HUES64 (cell line): ENCODE results near the gene PRKCB.
A peak's percentile ranks its signal among the peaks of the same experiment; 100 is the strongest.

Experiments
- H3K27ac ChIP-seq: 2 replicates; pipeline ENCODE4 v1.7.0; 2013; ENCODE audit warnings: low read depth, low read length, inconsistent platforms
- H3K27me3 ChIP-seq: 2 replicates; pipeline ENCODE4 v1.6.1; 2013; ENCODE audit warnings: mild to moderate bottlenecking, low read length; ENCODE audit not compliant: insufficient read depth
- H3K36me3 ChIP-seq: 2 replicates; pipeline ENCODE4 v1.6.1; 2013; ENCODE audit warnings: mild to moderate bottlenecking, low read length; ENCODE audit not compliant: insufficient read depth
- H3K4me1 ChIP-seq: 2 replicates; pipeline ENCODE4 v1.6.1; 2013; ENCODE audit warnings: mild to moderate bottlenecking, low read length, moderate library complexity; ENCODE audit not compliant: insufficient read depth
- H3K4me3 ChIP-seq: 2 replicates; pipeline ENCODE4 v1.5.1; 2013; ENCODE audit warnings: mild to moderate bottlenecking, low read length, moderate library complexity
- H3K9ac ChIP-seq: 2 replicates; pipeline ENCODE4 v1.6.1; 2013; ENCODE audit warnings: mild to moderate bottlenecking, low read depth, low read length
- H3K9me3 ChIP-seq: 2 replicates; pipeline ENCODE4 v1.6.1; 2013; ENCODE audit warnings: low read depth, low read length; ENCODE audit not compliant: insufficient read depth
- WGBS: fragments of 150-250, 120-280 bp; methylation state at CpG from one replicate; pipeline ENCODE4 v1.1.7; 2013; ENCODE audit warnings: missing lambda C conversion rate; 5-methylcytosine and 5-hydroxymethylcytosine counted together

Gene PRKCB

GRCh38 chr16:24051125-24051524 lies 215.3 kb downstream of the PRKCB start:
- Histone ChIP-seq H3K4me1 (peaks cover 32% of the 10 kb centered on the region), H3K27ac (no peak overlapping the region), H3K4me3 (no peak overlapping the region), H3K9me3 (no peaks in the 10 kb centered on the region), H3K9ac (no peak overlapping the region), H3K27me3 (no peaks in the 10 kb centered on the region), H3K36me3 (no peaks in the 10 kb centered on the region)
- 71% methylated on average over 5 of the region's 5 CpGs for WGBS

- H3K9me3 ChIP-seq = no peaks in the 10 kb centered on the region
- 87% methylated on average over 9 of the region's 9 CpGs for WGBS
- H3K27me3 ChIP-seq = no peaks in the 10 kb centered on the region
- H3K27ac ChIP-seq = no peak overlapping the region
- no peak overlapping the region for H3K4me3 ChIP-seq
- no peak overlapping the region for H3K9ac ChIP-seq
- H3K36me3 ChIP-seq = no peaks in the 10 kb centered on the region
- H3K4me1 ChIP-seq = peaks cover 33% of the 10 kb centered on the region
Measured at GRCh38 chr16:24052329-24053098, 216.7 kb downstream of the PRKCB start.

- H3K27ac ChIP-seq = no peak overlapping the region
- H3K27me3 ChIP-seq = no peaks in the 10 kb centered on the region
- H3K4me1 ChIP-seq = peaks cover 33% of the 10 kb centered on the region
- H3K9me3 ChIP-seq = no peaks in the 10 kb centered on the region
- no peaks in the 10 kb centered on the region for H3K36me3 ChIP-seq
- H3K4me3 ChIP-seq = no peak overlapping the region
- 92% methylated on average over 8 of the region's 8 CpGs for WGBS
- no peak overlapping the region for H3K9ac ChIP-seq
Measured at GRCh38 chr16:24053099-24053946, 217.5 kb downstream of the PRKCB start.

GRCh38 chr16:24054741-24055491 lies 219.1 kb downstream of the PRKCB start:
- H3K9me3 ChIP-seq = no peaks in the 10 kb centered on the region
- no peaks in the 10 kb centered on the region for H3K27me3 ChIP-seq
- no peaks in the 10 kb centered on the region for H3K36me3 ChIP-seq
- WGBS = 28% methylated on average over 12 of the region's 12 CpGs
- no peak overlapping the region for H3K4me3 ChIP-seq
- peaks cover 33% of the 10 kb centered on the region for H3K4me1 ChIP-seq
- H3K27ac ChIP-seq = peak overlapping the region; percentile 25; the same call in 1 of the 2 replicates
- no peak overlapping the region for H3K9ac ChIP-seq

GRCh38 chr16:24062270-24062817 lies 226.6 kb downstream of the PRKCB start:
- no peaks in the 10 kb centered on the region for H3K36me3 ChIP-seq
- H3K9ac ChIP-seq = no peak overlapping the region
- H3K27me3 ChIP-seq = no peaks in the 10 kb centered on the region
- no peaks in the 10 kb centered on the region for H3K9me3 ChIP-seq
- no peak overlapping the region for H3K4me3 ChIP-seq
- H3K27ac ChIP-seq = no peak overlapping the region
- 0 out of 2 replicates have a peak, but pooled peaks cover under 1% of the 10 kb centered on the region for H3K4me1 ChIP-seq
- over 99% methylated on average over 3 of the region's 3 CpGs for WGBS

- Histone ChIP-seq H3K27ac (no peak overlapping the region), H3K36me3 (no peaks in the 10 kb centered on the region), H3K4me1 (no peaks in the 10 kb centered on the region), H3K27me3 (no peaks in the 10 kb centered on the region), H3K9me3 (no peaks in the 10 kb centered on the region), H3K9ac (no peak overlapping the region), H3K4me3 (no peak overlapping the region)
- 90% methylated on average over 6 of the region's 6 CpGs for WGBS
Measured at GRCh38 chr16:24069036-24069590, 233.3 kb downstream of the PRKCB start.

- WGBS = no CpG with 5 or more reads among the region's 1 CpG
Measured at GRCh38 chr16:24070851-24071250, 235.1 kb downstream of the PRKCB start.

GRCh38 chr16:24071666-24072360 lies 236.0 kb downstream of the PRKCB start:
- Histone ChIP-seq H3K36me3 (no peaks in the 10 kb centered on the region), H3K27me3 (no peaks in the 10 kb centered on the region), H3K27ac (no peak overlapping the region), H3K9me3 (no peaks in the 10 kb centered on the region), H3K4me1 (peaks cover 18% of the 10 kb centered on the region), H3K4me3 (no peak overlapping the region), H3K9ac (no peak overlapping the region)
- WGBS = 91% methylated on average over 8 of the region's 8 CpGs

More at GRCh38 chr16:24070851-24071250, 235.1 kb downstream of the PRKCB start:
- Histone ChIP-seq H3K9me3 (no peaks in the 10 kb centered on the region), H3K27me3 (no peaks in the 10 kb centered on the region), H3K27ac (no peak overlapping the region), H3K36me3 (no peaks in the 10 kb centered on the region), H3K4me3 (no peak overlapping the region), H3K4me1 (peaks cover 8% of the 10 kb centered on the region; the same call in 1 of the 2 replicates), H3K9ac (no peak overlapping the region)

GRCh38 chr16:24073321-24073720 lies 237.5 kb downstream of the PRKCB start:
- 87% methylated on average over 8 of the region's 8 CpGs for WGBS
- Histone ChIP-seq H3K4me1 (peaks cover 19% of the 10 kb centered on the region), H3K27me3 (no peaks in the 10 kb centered on the region), H3K27ac (no peak overlapping the region), H3K36me3 (no peaks in the 10 kb centered on the region), H3K9ac (no peak overlapping the region), H3K9me3 (no peaks in the 10 kb centered on the region), H3K4me3 (no peak overlapping the region)

GRCh38 chr16:24074574-24074973 lies 238.8 kb downstream of the PRKCB start:
- Histone ChIP-seq H3K9me3 (no peaks in the 10 kb centered on the region), H3K4me3 (no peak overlapping the region), H3K4me1 (peaks cover 19% of the 10 kb centered on the region), H3K9ac (no peak overlapping the region), H3K36me3 (no peaks in the 10 kb centered on the region), H3K27ac (no peak overlapping the region), H3K27me3 (no peaks in the 10 kb centered on the region)
- 94% methylated on average over 5 of the region's 5 CpGs for whole genome bisulfite sequencing
